Measurements from ENCODE around the gene ATG9B.

ATG9B gene

GRCh38 chr7:151045262-151045661 is 21.0 kb upstream of the ATG9B start (continued):
- TF ChIP-seq ZNF513 (tag by site-specific recombination; IDR thresholded peaks at IDR 0.05) (no peak), ZNF654 (tag by site-specific recombination; IDR thresholded peaks at IDR 0.05; ENCODE audit: low read depth) (no peak)

GRCh38 chr7:151043959-151044358 is 19.7 kb upstream of the ATG9B start:
- Histone ChIP-seq H3K36me3 (ENCODE audit: control insufficient read depth in 2 of 2, insufficient read depth in 1 of 2, low read length in 2 of 2) (peaks cover 0 to 36% of the 10 kb centered on the region in 2 experiments; a peak in 1 of 3 replicates), H3K4me3 (ENCODE audit: low read depth, low read length) (no peak overlapping the region), H3K4me1 (ENCODE audit: control insufficient read depth, insufficient read depth, low read length) (peaks cover 4% of the 10 kb centered on the region), H3K9me3 (ENCODE audit: control insufficient read depth, insufficient read depth, low read depth, low read length) (no peaks in the 10 kb centered on the region), H3K27ac (ENCODE audit: extremely low read depth, low read depth, low read length) (no peak overlapping the region)
- ChIA-PET CTCF (no interaction called here), POLR2A (interaction anchor here (0.6 to 1.4 kb wide), 2 partner anchors 15 to 16 kb away, joined by 3 to 4 read pairs; partner anchors contain the start of gene ABCB8)
- TF ChIP-seq WT1 (tag by site-specific recombination; IDR thresholded peaks at IDR 0.05), result no peak
- no peak for TF ChIP-seq ZBTB49 (tag by site-specific recombination; IDR thresholded peaks at IDR 0.05; ENCODE audit: low read depth)
- no peak for TF ChIP-seq ZNF2 (tag by site-specific recombination; IDR thresholded peaks at IDR 0.05)
- no peak for TF ChIP-seq PRDM2 (tag by site-specific recombination; IDR thresholded peaks at IDR 0.05; ENCODE audit: borderline replicate concordance)
- no peak for TF ChIP-seq ZNF571 (tag by site-specific recombination; IDR thresholded peaks at IDR 0.05)
- TF ChIP-seq KLF7 (tag by site-specific recombination; IDR thresholded peaks at IDR 0.05; ENCODE audit: borderline replicate concordance), result no peak
- TF ChIP-seq OVOL3 (tag by site-specific recombination; IDR thresholded peaks at IDR 0.05), result no peak
- no peak for TF ChIP-seq ZNF416 (tag by site-specific recombination; IDR thresholded peaks at IDR 0.05)
- TF ChIP-seq SP7 (tag by site-specific recombination; IDR thresholded peaks at IDR 0.05), result no peak
- no peak for TF ChIP-seq ZNF670 (tag by site-specific recombination; IDR thresholded peaks at IDR 0.05; ENCODE audit: low read depth)
- no peak for TF ChIP-seq ZNF292 (tag by site-specific recombination; IDR thresholded peaks at IDR 0.05; ENCODE audit: borderline replicate concordance, low read depth)
- no peak for TF ChIP-seq ZBTB8A (tag by site-specific recombination; IDR thresholded peaks at IDR 0.05)
- TF ChIP-seq SALL2 (tag by site-specific recombination; IDR thresholded peaks at IDR 0.05; ENCODE audit: borderline replicate concordance), result no peak
- TF ChIP-seq ZNF148 (tag by site-specific recombination; IDR thresholded peaks at IDR 0.05; ENCODE audit: borderline replicate concordance), result no peak
- TF ChIP-seq TRIM28 (IDR thresholded peaks at IDR 0.05; ENCODE audit: borderline replicate concordance, low read length), result no peak
- TF ChIP-seq HIC1 (tag by site-specific recombination; IDR thresholded peaks at IDR 0.05), result no peak

Data from HEK293 (cell line).